Left colon (tissue), 2 donors: ENCODE measurements around the gene TIMM44. TPM values are rescaled to one million over a fixed set of nuclear protein-coding genes. Genes with fewer than 3 reads are reported as not detected.

ENCODE experiments used
- ATAC-seq: fragments of 200-7000 bp; cut with Tn5 transposase; one replicate; pipeline ENCODE4 v1.9.1; 2020; ENCODE audit warnings: mild to moderate bottlenecking, moderate library complexity
- DNase-seq, 2 donors: peaks; one replicate each; pipeline ENCODE4 v3.0.0-alpha.2; 2020
- intact Hi-C, 2 donors: fragments of 100-400 bp; cut with DNase I in 1 of 2; cut with micrococcal nuclease in 1 of 2; formaldehyde crosslinking; loops; one replicate each; pipeline versions ENCODE4 v1.11.2 to v1.14.0; 2022; cut with DNase I, micrococcal nuclease
- total RNA-seq, 2 donors: library from RNA; stranded (reverse); fragmentation: NEBNext Ultra II Directional; extraction: Animal tissue kit (Norgen Biotek cat#: 25700); gene quantifications; one replicate each; pipeline ENCODE4 v1.2.1, GENCODE V29; 2021
- donor health status: DM: no; HTN: no; CAD: no.
- donor health status: DM: yes; HTN: yes; CAD: no.

Gene TIMM44
- total RNA-seq, 2 donors from 2014 or later = 54.1 to 69.1 TPM

DNA sequence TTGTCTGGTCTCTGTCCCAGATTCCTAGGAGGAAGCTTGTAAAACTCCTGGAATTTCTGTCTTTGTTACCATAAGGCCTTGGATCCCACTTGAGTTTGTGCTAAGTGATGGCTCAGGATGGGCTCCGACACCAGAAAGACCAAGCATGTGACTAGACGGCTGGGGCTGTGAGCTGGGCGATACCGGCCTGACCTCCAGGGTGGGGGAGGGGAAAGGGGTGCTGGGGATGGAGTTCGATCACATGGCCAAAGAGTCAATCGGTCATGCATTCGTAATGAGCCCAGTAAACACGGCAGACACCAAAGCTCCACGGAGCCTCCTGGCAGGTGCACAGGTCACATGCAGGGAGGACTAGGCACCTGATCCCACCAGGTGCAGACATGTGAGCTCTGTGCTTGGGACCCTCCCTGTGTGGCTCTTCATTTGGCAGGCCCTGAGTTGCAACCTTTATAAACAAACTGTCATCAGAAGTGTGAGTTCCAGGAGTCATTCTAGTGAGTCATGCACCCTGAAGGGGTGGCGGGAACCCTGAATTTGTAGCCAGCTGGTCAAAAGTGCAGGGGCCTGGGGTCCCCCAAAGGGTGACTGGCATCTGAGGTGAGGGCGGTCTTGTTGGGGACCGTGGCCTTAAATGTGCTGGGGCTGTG lies 34.8 kb upstream of the TIMM44 start:
- intact Hi-C loops = no loop called here
- DNase-seq (no peak), ATAC-seq (no peak)

DNA sequence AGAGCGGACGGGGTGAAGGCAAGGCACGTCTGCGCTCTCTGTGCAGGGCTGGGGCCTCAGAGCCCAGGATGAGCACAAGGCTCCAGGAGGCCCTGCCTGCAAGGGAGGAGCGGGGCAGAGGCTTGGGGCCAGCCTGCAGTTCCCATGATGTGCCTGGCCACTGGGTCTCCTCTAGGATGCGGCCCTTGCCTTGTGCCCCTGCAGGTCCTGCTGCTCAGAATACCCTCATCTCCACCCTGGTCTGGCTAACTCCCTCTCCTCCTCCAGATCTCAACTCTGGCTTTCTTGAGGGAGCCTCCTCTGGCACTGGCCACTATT lies 34.2 kb upstream of the TIMM44 start:
- intact Hi-C loops = no loop called here
- DNase-seq = no peak

DNA sequence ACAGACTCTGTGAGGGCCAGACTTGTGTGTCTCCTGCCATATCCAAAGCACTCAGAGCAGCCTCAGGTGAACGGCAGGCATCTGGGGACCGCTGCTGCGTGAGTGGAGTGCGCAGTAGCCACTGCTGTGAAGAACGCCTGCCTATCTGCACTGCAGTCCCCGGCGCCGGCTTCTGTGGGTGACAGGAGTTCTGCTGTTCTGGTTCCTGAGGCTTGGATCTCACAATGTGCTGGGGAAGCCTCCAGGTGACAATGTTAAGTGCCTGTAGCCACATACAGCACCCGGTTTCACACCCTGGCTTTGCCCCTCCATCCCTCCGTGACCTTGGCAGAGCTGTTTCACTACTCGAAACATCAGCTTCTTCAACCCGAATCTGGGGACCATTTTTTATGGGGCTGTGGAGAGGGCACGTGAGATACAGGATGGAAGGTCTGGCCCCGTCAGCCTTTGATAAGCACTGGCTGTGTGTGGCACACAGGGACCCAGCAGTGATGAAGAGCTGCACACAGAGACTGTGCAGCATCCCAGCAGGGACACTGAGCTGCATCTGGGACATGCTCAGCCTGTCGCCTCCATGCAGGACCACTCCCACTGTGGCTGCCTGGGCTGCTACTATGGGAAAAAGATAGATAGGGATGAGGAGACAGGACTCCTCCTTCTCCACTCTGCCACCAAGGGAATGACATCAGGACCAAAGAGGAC lies 33.7 kb upstream of the TIMM44 start:
- DNase-seq (no peak), ATAC-seq (no peak)
- intact Hi-C loops = no loop called here

More for the DNA sequence above, 34.2 kb upstream of the TIMM44 start:
- no peak for ATAC-seq

DNA sequence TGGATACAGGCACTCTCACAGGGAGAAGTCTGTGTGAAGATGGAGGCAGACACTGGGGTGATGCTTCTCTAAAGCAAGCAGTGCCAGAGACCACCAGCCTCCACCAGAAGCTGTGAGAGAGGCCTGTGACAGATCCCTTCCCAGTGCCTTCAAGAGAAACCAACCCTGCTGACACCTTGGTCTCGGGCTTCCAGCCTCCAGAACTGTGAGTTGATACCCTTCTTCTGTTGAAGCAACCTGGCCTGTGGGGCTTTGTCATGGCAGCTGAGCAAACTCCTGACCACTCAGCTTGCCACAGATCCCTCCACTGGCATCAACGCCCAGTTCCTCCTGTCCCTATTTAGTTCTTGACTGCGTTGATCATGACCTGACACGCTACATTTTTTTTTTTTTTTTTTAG lies 33.0 kb upstream of the TIMM44 start:
- DNase-seq = no peak
- ATAC-seq = no peak
- intact Hi-C loops = no loop called here

DNA sequence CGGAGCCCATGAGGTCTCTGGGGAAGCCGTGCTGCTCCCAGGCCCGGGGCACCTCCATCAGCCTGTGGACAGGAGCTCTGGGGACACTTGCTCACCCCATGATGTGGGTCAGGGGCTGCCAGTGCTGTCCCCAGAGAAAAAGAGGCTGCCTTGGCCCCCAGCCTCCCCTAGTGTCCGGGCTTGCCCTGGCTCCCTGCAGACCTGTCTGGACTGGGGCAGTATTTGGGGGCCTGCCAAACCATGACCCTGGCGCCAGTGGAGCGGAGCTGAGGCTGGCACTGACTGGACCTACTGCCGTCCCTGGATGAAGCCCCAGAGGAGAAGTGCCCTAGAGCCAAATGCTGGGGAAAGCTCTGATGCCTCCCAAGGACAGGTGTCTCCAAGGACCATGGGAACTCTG lies 31.6 kb upstream of the TIMM44 start:
- DNase-seq (no peak), ATAC-seq (no peak)
- intact Hi-C loops = no loop called here

DNA sequence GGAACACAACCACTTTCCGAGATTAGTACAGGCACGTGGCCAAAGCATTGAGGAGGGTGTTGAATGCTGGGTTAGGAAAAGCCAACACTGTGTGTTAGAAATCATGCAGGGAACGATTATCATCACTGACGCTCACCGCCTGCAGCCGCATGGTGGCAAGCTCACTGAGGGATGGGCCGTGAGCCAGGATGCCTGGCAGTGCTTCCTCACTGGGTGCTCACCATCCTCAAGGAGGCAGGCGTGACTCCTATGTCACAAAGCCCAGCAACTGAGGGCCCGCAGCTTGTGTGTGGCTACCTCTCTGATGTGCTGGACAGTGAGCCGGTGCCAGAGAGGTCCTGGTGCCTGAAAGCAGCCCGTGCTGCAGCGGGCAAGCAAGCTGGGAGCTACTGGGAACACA lies 30.4 kb upstream of the TIMM44 start:
- intact Hi-C loops = no loop called here
- ATAC-seq = no peak
- no peak for DNase-seq

DNA sequence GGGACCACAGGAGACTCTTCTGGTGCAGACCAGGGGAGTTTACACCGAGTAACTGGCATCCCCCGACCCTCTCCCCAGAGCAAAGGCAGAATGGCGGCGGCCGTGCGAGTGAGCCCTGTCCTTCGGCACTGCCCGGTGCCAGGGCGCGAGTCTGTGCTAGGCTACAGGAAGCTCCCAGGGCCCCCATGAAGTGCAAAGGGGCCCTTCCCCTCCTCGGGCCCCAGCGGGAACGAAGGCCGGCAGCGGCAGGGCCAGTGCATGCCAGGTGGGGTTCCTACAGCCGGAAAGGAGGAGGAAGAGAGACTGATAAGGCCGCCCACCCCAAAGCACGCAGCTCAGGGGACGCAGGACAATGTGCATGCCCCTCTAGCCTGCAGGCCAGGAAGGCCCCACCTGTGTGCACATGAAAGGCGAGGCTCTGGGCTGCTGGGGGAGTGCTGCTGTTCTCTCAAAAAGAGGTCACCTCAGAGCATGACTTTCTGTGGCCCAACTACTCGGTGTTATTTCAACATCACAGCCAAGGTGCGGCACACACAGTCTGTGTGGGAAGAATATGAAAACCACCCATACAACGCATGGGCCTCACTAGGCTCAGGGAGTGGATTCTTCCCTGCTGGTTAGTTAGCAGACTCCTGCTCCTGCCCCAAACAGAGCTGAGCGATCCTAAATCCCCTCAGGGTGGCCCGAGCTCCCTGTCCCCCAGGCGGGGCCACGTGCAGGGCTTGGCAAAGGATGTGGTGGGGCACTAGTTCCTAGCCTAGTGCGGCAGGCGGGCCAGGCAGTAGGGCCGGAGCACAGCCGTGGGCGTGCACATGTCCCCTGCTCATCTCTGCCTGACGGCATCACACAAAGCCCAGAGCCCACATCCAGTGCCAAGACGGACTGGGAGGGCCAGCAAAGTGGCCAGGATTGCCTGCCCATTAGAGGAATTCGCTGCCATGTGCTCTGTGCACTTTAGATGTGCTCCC lies 28.4 kb upstream of the TIMM44 start:
- ATAC-seq (peak; percentile 5), DNase-seq (no peak)
- intact Hi-C loops = no loop called here

DNA sequence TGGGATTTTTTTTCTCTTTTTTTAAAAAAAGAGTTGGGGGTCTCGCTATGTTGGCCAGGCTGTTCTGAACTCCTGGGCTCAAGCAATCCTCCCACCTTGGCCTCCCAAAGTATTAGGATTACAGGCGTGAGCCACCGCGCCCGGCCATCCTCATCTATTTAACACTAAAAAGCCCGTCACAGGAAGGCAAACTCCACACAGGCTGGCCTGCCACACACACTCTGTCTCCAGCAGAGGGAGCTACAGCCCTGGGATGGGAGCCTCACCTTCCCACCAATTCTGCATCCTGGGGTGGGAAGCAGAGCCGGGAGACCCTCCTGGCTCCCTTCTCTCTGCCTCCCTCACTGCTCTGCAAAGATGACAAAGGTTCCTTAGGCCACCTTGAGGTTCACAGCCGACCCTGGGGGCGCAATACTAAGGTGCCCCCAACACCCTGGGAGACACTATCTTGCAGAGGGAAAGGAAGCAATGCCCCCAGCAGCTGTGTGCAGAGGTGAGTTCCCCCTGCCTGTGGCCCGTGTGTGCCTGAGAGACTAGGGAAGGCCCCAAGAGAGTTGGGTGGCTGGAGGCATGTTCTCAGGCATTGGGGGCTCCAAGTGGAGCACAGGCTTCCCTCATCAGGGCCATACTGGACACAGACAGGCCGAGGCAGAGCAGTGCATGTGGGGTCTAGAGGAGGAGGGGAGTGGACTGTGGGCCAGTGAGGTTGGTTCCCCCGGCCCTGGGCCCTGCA lies 27.4 kb upstream of the TIMM44 start:
- ATAC-seq (peak; percentile 62), DNase-seq (peak in 1 of 2 donors; percentile 24)
- intact Hi-C loops = no loop called here

DNA sequence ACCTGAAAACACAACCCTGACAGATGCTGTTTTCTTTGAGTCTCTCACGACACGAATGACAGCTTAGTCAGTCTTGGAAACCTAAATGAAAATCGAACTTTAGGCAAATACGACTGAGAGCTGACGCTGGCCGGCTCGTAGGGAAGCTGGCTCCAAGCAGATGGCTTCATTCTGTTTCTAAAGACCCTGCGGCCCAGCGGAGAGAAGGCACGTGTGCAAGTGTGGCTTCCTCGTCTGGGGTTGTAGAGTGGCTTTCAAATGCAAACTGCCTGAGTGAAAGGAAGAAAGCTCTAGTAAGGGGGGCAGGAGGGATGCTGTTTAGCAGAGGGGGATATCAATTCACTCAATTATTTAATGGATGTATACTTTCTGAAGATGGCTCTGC lies 26.1 kb upstream of the TIMM44 start:
- DNase-seq = no peak
- intact Hi-C loops = no loop called here
- ATAC-seq = no peak

DNA sequence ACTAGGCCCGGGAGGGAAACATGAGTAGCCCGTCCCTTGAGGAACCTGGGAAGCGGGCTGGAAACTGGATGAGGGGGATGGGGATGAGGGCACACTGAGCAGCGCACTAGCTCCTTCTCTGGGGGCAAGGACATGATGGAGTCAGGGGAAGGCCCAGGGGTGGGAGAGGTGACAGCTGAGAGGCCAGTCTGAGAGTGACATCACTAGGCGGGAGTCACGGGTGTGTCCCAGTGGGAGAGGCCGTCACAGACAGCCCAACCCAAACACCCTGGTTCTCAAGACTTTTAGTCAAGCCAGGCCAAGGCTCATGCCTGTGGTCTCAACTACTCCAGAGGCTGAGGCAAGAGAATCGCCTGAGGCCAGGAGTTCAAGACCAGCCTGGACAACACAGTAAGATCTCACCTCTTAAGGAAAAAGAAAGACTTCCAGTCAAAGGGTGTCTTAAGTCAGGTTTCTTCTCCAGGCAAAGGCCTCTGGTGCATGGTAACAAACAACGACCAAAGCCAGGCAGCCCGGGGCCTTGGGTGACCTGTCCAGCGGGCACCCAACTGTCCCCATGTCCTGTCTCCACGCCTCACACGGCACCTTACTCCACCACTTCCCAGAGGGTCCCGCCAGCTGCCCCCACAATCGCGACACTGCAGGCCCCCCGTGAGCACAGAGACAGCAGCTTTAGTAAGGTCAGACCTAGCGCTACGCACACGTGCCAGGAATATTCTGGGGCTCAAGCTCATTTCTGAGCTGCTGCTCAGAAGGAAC lies 25.5 kb upstream of the TIMM44 start:
- peak; percentile 22 for ATAC-seq
- DNase-seq = no peak
- intact Hi-C loops = no loop called here

DNA sequence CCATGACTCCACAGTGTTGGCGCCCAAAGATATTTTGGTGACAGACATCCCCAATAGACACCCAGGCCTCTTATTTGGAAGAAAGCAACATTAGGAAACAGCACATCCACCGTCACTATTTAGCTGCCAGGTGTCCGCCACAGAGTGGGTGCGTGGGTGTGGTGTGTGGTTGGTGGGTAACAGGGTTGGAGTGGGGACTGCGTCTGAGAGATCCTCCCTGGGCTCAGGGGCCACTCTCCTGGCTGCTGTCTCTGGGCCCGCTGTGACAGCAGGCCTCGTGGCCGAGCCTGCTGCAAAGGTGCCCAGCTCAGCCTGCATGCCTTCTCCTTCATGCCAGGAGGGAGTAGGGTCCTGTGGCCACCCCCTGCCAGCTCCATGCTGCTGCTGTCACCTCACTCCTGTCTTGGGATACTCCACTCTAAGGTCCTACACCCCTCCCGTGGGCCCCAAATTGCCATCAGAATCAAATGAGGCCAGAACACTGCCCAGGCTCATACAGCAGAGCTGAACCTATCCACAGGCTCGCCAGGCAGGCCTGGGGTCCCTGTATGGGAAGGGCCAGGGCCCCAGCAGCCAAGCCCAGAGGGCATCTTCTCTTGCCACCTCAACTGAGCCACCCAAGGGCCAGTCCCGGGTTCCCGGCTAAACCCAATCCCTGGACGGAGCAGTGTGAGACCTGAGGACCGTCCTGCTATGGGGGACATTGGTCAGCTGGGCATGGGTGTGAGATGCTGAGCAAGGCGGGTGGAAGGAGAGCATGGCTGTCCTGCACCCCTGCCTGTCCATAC lies 24.7 kb upstream of the TIMM44 start:
- intact Hi-C loops = no loop called here
- ATAC-seq (no peak), DNase-seq (no peak)

DNA sequence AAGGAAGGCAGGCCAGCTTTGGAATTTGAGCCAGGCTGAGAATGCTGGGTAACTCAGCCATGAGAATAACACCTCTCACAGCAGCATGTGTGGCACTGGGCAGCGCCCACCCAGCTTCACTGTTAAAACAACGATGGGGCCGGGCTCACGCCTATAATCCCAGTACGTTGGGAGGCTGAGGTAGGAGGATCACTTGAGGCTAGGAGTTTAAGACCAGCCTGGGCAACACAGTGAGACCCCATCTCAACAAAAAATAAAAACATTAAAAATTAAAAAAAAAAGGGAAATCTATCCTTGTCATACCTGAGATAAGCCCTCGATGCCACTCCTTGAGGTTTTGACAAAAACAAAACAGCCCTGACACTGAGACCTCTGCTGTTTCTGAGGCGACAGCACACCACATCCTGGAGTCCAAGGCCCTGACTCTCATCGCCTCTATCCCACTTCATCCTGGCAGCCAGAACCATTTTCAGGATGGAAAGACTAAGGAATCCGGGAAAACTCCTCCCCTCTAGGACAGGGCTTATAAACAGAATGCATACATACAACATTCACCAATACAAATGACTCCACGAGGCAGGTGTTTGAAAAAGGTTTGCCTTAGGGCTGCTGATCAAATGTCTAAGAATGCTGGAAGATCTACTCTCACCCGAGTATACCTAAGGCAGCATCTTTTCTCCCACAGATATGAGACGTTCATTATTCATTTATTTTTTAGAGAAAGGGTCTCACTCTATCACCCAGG lies 22.6 kb upstream of the TIMM44 start:
- no peak for DNase-seq
- ATAC-seq = no peak
- intact Hi-C loops = no loop called here

DNA sequence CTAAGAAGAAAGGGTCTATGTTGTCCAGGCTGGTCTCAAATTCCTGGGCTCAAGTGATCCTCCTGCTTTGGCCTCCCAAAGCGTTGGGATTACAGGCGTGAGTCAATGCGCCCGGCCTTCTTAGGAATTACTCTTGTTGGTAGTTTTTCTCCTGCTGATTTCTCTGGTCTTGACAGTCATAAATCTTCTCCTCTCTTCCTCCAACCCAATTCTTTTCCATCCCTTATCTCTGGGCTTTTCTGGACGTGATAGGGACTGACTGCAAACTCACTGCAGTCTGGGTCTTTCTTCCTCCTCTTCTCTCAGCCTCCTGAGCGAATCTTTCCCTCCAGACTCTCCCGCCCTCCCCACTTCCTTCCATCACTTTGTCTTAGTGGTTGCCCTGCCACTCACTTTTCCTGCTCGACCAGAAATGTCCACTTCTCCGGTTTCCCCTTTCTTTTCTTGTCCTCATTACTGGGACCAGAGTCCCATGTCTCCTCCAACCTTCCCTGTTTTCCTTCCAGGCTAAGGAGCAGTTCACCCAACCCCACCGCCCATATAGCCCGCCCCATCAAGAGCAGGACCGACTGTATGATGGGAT lies 21.9 kb upstream of the TIMM44 start:
- DNase-seq (no peak), ATAC-seq (no peak)
- intact Hi-C loops = no loop called here

DNA sequence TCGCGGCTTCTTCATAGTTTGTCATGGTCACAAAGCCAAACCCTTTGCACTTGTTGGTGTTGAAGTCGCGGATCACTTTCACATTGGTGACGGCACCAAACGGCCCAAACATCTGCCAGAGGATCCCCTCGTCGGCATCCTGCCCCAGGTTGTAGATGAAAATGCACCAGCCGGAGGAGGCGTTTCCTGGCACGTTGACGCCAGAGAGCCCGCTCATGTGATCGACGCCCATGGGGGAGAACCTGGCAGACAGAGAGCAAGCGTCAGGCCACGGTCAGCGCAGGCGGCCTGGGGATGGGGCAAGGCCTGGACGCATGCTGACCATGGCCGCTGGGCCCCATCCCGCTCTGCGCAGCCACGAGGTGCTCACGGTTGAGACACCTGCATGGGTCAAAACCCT lies 20.1 kb upstream of the TIMM44 start:
- intact Hi-C loops = no loop called here
- ATAC-seq = no peak
- DNase-seq = no peak

DNA sequence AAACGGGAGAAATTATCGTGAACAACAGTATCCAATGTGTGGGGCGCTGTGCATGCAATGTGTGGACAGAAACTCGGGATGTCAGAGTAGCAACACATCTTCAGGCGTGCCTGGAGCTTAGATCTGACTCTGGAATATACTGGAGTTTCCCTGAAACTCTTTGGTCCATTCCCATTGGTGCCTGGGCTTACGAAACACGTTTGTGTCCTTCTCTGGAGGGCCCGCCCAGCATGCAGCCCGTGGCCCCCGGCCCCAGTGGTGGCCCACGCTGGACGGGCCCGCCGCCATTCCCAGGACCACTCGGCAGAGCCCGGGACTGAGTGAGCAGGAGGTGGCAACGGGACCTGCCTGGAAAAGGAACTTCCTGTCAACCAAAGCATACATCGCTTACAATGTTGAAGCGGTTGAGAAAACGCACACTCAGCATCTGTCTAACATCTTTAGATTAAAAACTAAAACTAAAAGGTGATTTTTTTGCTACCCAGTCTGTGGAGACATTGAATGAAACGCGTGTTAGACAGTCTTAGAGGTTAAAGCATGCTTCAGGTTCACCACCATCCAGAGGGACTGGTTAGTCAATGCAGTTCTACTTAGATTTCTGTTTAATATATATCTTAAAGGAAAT lies 19.3 kb upstream of the TIMM44 start:
- DNase-seq (no peak), ATAC-seq (no peak)
- intact Hi-C loops = no loop called here

DNA sequence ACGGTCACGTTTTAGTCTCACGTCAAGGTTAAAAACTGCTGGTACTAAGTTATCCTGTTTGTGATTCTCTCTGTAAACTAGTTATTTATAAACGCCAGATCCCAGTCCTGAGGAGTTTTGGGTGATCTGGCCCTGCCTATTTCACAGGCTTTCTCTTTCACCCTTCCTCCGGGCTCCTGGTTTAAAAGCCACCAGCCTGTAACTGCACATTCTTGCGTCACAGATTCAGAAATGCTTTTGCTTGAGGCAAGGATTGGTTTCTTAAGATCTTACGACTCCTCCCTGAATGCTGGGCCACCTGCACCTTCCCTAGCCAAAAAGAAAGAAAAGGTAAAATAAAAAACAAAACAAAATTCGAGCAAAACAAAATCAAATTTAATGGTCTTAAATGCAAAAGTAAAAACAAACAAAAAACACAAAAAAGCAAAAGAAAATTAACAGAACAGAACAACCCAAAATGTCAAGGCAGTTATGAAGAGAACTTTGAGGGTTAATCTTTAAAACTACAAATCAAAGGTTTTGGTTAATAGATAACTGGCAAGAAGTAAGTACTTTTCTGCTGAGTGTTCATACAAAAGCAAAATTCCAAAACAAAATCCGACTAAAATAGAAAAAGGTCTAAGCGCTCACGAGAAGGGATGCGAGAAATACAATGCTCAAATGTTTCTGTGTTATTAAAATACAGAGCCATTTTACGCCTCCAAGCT lies 18.6 kb upstream of the TIMM44 start:
- DNase-seq (no peak), ATAC-seq (no peak)
- intact Hi-C loops = no loop called here
